Measurements from ENCODE around the gene DLX4.

The DLX4 gene

GRCh38 chr17:49970498-49970897, 1.5 kb downstream of the DLX4 start:
- DNase-seq: no peak

- no peak for DNase-seq
Measured at GRCh38 chr17:49971199-49971847, 2.3 kb downstream of the DLX4 start.

- DNase-seq: no peak
Measured at GRCh38 chr17:49971848-49972485, 3.0 kb downstream of the DLX4 start.

GRCh38 chr17:49972486-49973270, 3.7 kb downstream of the DLX4 start:
- DNase-seq: no peak

GRCh38 chr17:49973271-49973615, 4.3 kb downstream of the DLX4 start:
- DNase-seq: no peak

GRCh38 chr17:49975531-49975930, 6.5 kb downstream of the DLX4 start:
- DNase-seq: no peak

- no peak for DNase-seq
Measured at GRCh38 chr17:49976163-49976827, 7.3 kb downstream of the DLX4 start.

- DNase-seq: no peak
Measured at GRCh38 chr17:49976828-49977202, 7.8 kb downstream of the DLX4 start.

GRCh38 chr17:49977463-49978389, 8.7 kb downstream of the DLX4 start:
- no peak for DNase-seq

GRCh38 chr17:49978501-49978900, 9.5 kb downstream of the DLX4 start:
- DNase-seq: no peak

GRCh38 chr17:49979748-49980479, 10.9 kb downstream of the DLX4 start:
- no peak for DNase-seq

- no peak for DNase-seq
Measured at GRCh38 chr17:49980703-49981197, 11.8 kb downstream of the DLX4 start.

- DNase-seq: no peak
Measured at GRCh38 chr17:49984283-49984682, 15.3 kb downstream of the DLX4 start.

- DNase-seq: no peak
Measured at GRCh38 chr17:49984776-49985175, 15.8 kb downstream of the DLX4 start.

- DNase-seq: no peak
Measured at GRCh38 chr17:49985310-49985990, 16.5 kb downstream of the DLX4 start.

GRCh38 chr17:49986396-49987289, 17.7 kb downstream of the DLX4 start:
- no peak for DNase-seq

- DNase-seq: no peak
Measured at GRCh38 chr17:49987290-49987585, 18.2 kb downstream of the DLX4 start.

GRCh38 chr17:49987681-49988441, 18.9 kb downstream of the DLX4 start:
- DNase-seq: no peak

- no peak for DNase-seq
Measured at GRCh38 chr17:49989518-49989880, 20.5 kb downstream of the DLX4 start.

All from NCI-H1930 (cell line).